Osteoblast (primary cell): Measurements from ENCODE around the gene ORM2. TPM values are rescaled to one million over a fixed set of nuclear protein-coding genes. Genes with fewer than 3 reads are reported as not detected.

Experiments used
- DNase-seq: peaks from one replicate; pipeline ENCODE4 v3.0.0; 2011; ENCODE audit warnings: low spot score, mixed read lengths; ENCODE audit not compliant: insufficient read length; ENCODE audit errors: missing footprints
- H2AFZ ChIP-seq: 2 replicates; pipeline ENCODE4 v1.6.0; 2011; ENCODE audit warnings: mild to moderate bottlenecking, low read length
- H3K27ac ChIP-seq: 2 replicates; pipeline ENCODE4 v1.5.1; 2011; ENCODE audit warnings: mild to moderate bottlenecking, low read depth, low read length, moderate library complexity
- H3K27me3 ChIP-seq: 2 replicates; pipeline ENCODE4 v1.6.0; 2012; ENCODE audit warnings: mild to moderate bottlenecking, control low read depth, inconsistent platforms, low read length, moderate library complexity; ENCODE audit not compliant: insufficient read depth
- H3K36me3 ChIP-seq: 2 replicates; pipeline ENCODE4 v1.5.1; 2011; ENCODE audit warnings: mild to moderate bottlenecking, low read length, control low read depth, moderate library complexity; ENCODE audit not compliant: insufficient read depth
- H3K4me1 ChIP-seq: 2 replicates; pipeline ENCODE4 v1.5.1; 2011; ENCODE audit warnings: mild to moderate bottlenecking, low read length, control low read depth, moderate library complexity; ENCODE audit not compliant: insufficient read depth
- H3K4me2 ChIP-seq: 2 replicates; pipeline ENCODE4 v1.6.0; 2011; ENCODE audit warnings: mild to moderate bottlenecking, low read length; ENCODE audit not compliant: insufficient read depth
- H3K4me3 ChIP-seq: fragments of 200-600 bp; sonication (generic); 3 replicates; pipeline ENCODE4 v1.5.1; 2012; ENCODE audit warnings: mild to moderate bottlenecking, low read length, inconsistent platforms; ENCODE audit not compliant: insufficient read depth
- H3K79me2 ChIP-seq: 2 replicates; pipeline ENCODE4 v1.6.0; 2012; ENCODE audit warnings: mild to moderate bottlenecking, low read length, control low read depth, inconsistent platforms; ENCODE audit not compliant: insufficient read depth
- H3K9me3 ChIP-seq: 2 replicates; pipeline ENCODE4 v1.5.1; 2011; ENCODE audit warnings: low read depth, low read length, control low read depth
- H4K20me1 ChIP-seq: 2 replicates; pipeline ENCODE4 v1.6.0; 2012; ENCODE audit warnings: mild to moderate bottlenecking, low read length, control low read depth; ENCODE audit not compliant: insufficient read depth
- total RNA-seq: library from RNA; depleted of rRNA; stranded (reverse); fragments of >200 nt; gene quantifications from 2 replicates; pipeline ENCODE4 v1.2.3, GENCODE V29; 2012
- TF ChIP-seq, protein P1 (sequence below): IDR thresholded peaks from 2 replicates; pipeline ENCODE4 v1.5.1; 2011; ENCODE audit warnings: mild to moderate bottlenecking, low read depth, low read length, moderate library complexity; ENCODE audit errors: extremely low read depth

The ORM2 gene
- total RNA-seq, 1 donor, result not detected

DNA sequence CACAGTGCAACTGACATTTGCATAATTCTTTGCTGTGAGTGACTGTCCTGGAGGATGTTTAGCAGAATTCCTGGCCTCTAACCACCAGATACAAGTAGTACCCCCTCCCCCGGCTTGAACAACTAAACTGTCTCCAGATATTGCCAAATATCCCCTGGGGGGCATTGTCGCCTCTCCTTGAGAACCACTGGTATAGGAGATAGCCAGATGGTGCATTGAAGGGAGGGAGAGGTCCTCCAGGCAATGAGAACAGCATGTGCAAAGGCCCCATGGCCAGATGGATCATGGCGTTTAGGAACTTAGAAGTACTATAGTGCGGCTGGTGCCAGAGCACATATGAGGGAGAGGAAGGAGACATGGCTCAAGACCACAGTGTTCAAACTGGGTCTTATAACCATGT is 25.7 kb upstream of the ORM2 start:
- peaks cover 5% of the 10 kb centered on the region for H3K4me1 ChIP-seq
- H3K36me3 ChIP-seq, result peaks cover 4% of the 10 kb centered on the region
- no peaks in the 10 kb centered on the region for H4K20me1 ChIP-seq
- H3K4me2 ChIP-seq, result no peak overlapping the region
- H3K4me3 ChIP-seq, result no peak overlapping the region
- no peak for DNase-seq
- no peaks in the 10 kb centered on the region for H3K79me2 ChIP-seq
- no peak overlapping the region for H3K27ac ChIP-seq
- no peak overlapping the region for H2AFZ ChIP-seq
- no peaks in the 10 kb centered on the region for H3K27me3 ChIP-seq
- H3K9me3 ChIP-seq, result no peaks in the 10 kb centered on the region
- TF ChIP-seq, protein P1, sequence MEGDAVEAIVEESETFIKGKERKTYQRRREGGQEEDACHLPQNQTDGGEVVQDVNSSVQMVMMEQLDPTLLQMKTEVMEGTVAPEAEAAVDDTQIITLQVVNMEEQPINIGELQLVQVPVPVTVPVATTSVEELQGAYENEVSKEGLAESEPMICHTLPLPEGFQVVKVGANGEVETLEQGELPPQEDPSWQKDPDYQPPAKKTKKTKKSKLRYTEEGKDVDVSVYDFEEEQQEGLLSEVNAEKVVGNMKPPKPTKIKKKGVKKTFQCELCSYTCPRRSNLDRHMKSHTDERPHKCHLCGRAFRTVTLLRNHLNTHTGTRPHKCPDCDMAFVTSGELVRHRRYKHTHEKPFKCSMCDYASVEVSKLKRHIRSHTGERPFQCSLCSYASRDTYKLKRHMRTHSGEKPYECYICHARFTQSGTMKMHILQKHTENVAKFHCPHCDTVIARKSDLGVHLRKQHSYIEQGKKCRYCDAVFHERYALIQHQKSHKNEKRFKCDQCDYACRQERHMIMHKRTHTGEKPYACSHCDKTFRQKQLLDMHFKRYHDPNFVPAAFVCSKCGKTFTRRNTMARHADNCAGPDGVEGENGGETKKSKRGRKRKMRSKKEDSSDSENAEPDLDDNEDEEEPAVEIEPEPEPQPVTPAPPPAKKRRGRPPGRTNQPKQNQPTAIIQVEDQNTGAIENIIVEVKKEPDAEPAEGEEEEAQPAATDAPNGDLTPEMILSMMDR, result no peak

DNA sequence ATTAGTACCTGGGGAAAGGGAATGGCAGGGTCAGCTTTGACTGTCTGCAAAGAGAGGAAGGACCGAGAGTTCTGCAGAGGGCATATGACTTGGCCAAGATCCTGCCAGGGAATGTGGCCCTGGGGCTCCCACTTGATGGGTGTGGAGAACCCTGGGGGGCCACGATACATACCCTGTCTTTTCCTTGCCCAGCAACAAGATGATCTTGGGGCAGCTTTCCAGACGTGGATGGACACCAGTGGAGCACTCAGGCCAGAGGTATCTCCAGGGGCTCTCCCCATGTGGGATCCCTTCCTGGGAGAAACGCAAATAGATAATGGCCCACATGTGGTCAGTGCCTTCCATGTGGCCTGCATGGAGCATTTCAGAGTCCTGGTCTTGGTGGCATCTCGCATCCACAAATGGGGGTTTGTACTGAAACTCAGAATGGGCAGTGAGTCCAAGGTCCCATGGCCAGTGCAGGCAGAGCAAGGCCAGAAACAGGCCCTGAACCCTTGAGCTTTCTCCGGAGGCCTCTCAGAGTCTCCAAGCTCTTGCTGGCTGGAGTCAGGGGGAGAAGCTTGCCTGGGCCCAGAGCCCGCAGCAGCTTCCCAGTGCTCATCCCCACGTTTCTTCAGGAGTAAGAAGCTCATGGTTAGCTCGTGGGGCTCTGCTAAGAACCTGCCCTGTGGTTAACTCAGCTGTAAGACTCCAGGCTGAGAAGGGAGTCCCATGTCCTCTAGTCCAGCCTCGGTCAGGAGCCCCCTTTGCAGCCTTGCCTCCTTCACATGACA is 25.1 kb upstream of the ORM2 start:
- no peaks in the 10 kb centered on the region for H4K20me1 ChIP-seq
- TF ChIP-seq, protein P1, result no peak
- no peaks in the 10 kb centered on the region for H3K27me3 ChIP-seq
- no peak overlapping the region for H3K27ac ChIP-seq
- no peak overlapping the region for H3K4me2 ChIP-seq
- peaks cover 7% of the 10 kb centered on the region for H3K36me3 ChIP-seq
- no peaks in the 10 kb centered on the region for H3K9me3 ChIP-seq
- H3K79me2 ChIP-seq, result no peaks in the 10 kb centered on the region
- no peak overlapping the region for H3K4me3 ChIP-seq
- peaks cover 5% of the 10 kb centered on the region for H3K4me1 ChIP-seq
- H2AFZ ChIP-seq, result no peak overlapping the region
- DNase-seq, result no peak

DNA sequence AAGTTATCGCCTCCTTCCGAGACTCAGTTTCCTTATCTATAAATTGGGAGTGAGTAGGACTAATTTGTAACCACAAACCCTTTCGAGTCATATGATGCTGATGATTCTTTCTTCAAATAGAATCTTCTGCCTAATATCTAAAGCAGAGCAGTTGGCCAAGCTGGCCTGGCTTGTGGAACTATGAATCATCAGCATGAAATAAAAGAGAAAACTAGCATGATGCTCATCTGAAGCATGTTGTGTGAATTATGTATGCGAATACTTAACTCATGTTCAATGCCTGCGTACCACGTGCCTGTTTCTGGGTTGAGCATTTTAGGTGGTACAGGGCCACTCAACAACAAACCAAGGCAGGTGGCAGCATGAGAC is 21.8 kb upstream of the ORM2 start:
- Histone ChIP-seq H3K4me3 (no peak overlapping the region), H3K36me3 (peaks cover 2% of the 10 kb centered on the region), H3K27me3 (no peaks in the 10 kb centered on the region), H3K4me2 (no peak overlapping the region), H3K27ac (no peak overlapping the region), H4K20me1 (no peaks in the 10 kb centered on the region), H3K79me2 (no peaks in the 10 kb centered on the region), H2AFZ (no peak overlapping the region), H3K9me3 (no peaks in the 10 kb centered on the region), H3K4me1 (peaks cover 5% of the 10 kb centered on the region)
- TF ChIP-seq, protein P1, result no peak
- peak; percentile 92 for DNase-seq

DNA sequence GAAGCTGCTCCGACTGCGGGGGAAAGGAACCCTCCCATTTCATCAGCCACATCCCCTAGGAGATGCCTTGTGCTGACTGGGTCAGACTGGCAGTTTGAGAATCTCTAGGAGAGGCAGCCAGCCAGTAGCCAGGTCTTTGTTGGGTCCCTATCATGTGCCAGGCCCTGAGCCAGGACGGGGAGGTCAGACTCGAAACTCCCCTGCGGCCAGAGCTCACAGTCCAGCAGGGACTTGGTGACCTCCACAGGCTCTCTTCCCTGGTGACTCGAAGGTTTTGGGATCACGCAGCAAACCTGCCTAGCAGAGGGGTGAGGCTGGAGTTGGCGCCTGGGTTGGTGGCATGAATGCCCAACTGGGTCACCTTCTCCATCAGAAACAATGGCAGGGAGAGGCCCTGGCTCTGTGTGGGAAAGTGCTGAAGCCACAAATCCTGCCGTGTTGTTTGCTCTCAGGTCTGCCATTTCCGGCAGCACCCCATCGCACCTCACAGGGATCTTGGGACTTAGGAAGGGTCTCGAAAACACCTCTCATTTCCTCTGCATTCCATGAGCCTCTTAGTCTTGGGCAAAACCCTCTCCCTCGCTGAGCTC is 21.2 kb upstream of the ORM2 start:
- no peak overlapping the region for H3K27ac ChIP-seq

More for the DNA sequence above, 21.2 kb upstream of the ORM2 start:
- Histone ChIP-seq H2AFZ (no peak overlapping the region), H3K4me2 (no peak overlapping the region), H3K9me3 (no peaks in the 10 kb centered on the region), H3K4me1 (peaks cover 5% of the 10 kb centered on the region), H3K36me3 (peaks cover 2% of the 10 kb centered on the region), H3K79me2 (no peaks in the 10 kb centered on the region), H3K27me3 (no peaks in the 10 kb centered on the region), H3K4me3 (no peak overlapping the region), H4K20me1 (no peaks in the 10 kb centered on the region)
- no peak for DNase-seq
- TF ChIP-seq, protein P1, result no peak
